SK-N-SH (cell line): ENCODE data around the gene ITIH6.

Experiments used
- EZH2phosphoT487 ChIP-seq: fragments of 200-600 bp; sonication (generic); IDR thresholded peaks from 2 replicates; pipeline ENCODE4 v1.6.1; 2017; ENCODE audit warnings: low read depth, mixed run types, mild to moderate bottlenecking, antibody characterized with exemption, moderate library complexity, borderline replicate concordance
- GABPA ChIP-seq: IDR thresholded peaks from 2 replicates; pipeline ENCODE4 v1.4.0; 2012; ENCODE audit warnings: low read depth, mild to moderate bottlenecking
- JUND ChIP-seq: IDR thresholded peaks from 2 replicates; pipeline ENCODE4 v1.4.0; 2012
- NRF1 ChIP-seq: IDR thresholded peaks from 2 replicates; pipeline ENCODE4 v1.6.1; 2012; ENCODE audit warnings: low read depth, mild to moderate bottlenecking, low read length
- POLR2AphosphoS5 ChIP-seq: IDR thresholded peaks from 2 replicates; pipeline ENCODE4 v1.6.1; 2012; ENCODE audit warnings: low read depth, low read length
- SIN3A ChIP-seq: IDR thresholded peaks from 2 replicates; pipeline ENCODE4 v1.6.1; 2012; ENCODE audit warnings: low read depth, mild to moderate bottlenecking, low read length, moderate library complexity, borderline replicate concordance
- TEAD4 ChIP-seq: IDR thresholded peaks from 2 replicates; pipeline ENCODE4 v1.4.0; 2012; ENCODE audit warnings: mild to moderate bottlenecking, borderline replicate concordance; ENCODE audit not compliant: insufficient read depth
- YY1 ChIP-seq: IDR thresholded peaks from 2 replicates; pipeline ENCODE4 v1.4.0; 2012; ENCODE audit warnings: low read depth, mild to moderate bottlenecking
- TF ChIP-seq, protein P1 (sequence below): fragments of 200-600 bp; sonication (generic); IDR thresholded peaks from 2 replicates; pipeline ENCODE4 v1.6.1; 2017; ENCODE audit warnings: antibody characterized with exemption, mild to moderate bottlenecking, moderate library complexity
- TF ChIP-seq, protein P2 (sequence below): IDR thresholded peaks from 2 replicates; pipeline ENCODE4 v1.4.0; 2012; ENCODE audit warnings: low read depth
- TF ChIP-seq, protein P3 (sequence below): IDR thresholded peaks from 2 replicates; pipeline ENCODE4 v1.4.0; 2012; ENCODE audit warnings: low read depth, borderline replicate concordance
- TF ChIP-seq, protein P4 (sequence below): fragments of 150-350 bp; IDR thresholded peaks from 2 replicates; pipeline ENCODE4 v1.6.1; 2016; ENCODE audit warnings: mild to moderate bottlenecking, low read depth, low read length
- TF ChIP-seq, protein P5 (sequence below): fragments of 150-350 bp; IDR thresholded peaks from 2 replicates; pipeline ENCODE4 v1.6.1; 2017; ENCODE audit warnings: antibody characterized with exemption, low read length, low read depth, borderline replicate concordance

DNA sequence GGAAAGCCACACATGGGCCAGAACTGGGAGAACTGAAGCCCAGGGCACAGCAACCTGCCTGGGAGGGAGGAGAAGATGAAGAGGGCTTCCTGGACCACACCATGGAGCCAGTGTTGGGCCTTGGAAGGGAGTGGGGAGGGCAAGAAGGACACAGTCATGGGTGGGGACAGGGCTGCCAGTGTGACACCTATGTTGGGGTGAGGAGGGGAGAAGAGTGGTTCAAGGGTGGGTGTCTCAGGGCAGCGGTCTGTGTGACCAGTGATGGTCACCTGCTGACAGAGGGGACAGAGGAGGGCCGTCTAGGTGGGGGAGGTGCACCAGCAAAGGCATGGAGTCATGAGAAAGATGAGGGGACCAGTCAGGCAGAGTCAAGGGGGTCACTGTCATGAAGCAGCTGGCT is 23.3 kb upstream of the ITIH6 start:
- TF ChIP-seq, protein P1, sequence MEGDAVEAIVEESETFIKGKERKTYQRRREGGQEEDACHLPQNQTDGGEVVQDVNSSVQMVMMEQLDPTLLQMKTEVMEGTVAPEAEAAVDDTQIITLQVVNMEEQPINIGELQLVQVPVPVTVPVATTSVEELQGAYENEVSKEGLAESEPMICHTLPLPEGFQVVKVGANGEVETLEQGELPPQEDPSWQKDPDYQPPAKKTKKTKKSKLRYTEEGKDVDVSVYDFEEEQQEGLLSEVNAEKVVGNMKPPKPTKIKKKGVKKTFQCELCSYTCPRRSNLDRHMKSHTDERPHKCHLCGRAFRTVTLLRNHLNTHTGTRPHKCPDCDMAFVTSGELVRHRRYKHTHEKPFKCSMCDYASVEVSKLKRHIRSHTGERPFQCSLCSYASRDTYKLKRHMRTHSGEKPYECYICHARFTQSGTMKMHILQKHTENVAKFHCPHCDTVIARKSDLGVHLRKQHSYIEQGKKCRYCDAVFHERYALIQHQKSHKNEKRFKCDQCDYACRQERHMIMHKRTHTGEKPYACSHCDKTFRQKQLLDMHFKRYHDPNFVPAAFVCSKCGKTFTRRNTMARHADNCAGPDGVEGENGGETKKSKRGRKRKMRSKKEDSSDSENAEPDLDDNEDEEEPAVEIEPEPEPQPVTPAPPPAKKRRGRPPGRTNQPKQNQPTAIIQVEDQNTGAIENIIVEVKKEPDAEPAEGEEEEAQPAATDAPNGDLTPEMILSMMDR, result no peak
- TF ChIP-seq YY1 (no peak), TEAD4 (no peak), SIN3A (no peak), POLR2AphosphoS5 (no peak), JUND (no peak), NRF1 (no peak), EZH2phosphoT487 (no peak), GABPA (no peak)
- TF ChIP-seq, protein P2, sequence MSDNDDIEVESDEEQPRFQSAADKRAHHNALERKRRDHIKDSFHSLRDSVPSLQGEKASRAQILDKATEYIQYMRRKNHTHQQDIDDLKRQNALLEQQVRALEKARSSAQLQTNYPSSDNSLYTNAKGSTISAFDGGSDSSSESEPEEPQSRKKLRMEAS, result no peak
- TF ChIP-seq, protein P3, sequence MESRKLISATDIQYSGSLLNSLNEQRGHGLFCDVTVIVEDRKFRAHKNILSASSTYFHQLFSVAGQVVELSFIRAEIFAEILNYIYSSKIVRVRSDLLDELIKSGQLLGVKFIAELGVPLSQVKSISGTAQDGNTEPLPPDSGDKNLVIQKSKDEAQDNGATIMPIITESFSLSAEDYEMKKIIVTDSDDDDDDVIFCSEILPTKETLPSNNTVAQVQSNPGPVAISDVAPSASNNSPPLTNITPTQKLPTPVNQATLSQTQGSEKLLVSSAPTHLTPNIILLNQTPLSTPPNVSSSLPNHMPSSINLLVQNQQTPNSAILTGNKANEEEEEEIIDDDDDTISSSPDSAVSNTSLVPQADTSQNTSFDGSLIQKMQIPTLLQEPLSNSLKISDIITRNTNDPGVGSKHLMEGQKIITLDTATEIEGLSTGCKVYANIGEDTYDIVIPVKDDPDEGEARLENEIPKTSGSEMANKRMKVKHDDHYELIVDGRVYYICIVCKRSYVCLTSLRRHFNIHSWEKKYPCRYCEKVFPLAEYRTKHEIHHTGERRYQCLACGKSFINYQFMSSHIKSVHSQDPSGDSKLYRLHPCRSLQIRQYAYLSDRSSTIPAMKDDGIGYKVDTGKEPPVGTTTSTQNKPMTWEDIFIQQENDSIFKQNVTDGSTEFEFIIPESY, result no peak
- TF ChIP-seq, protein P4, sequence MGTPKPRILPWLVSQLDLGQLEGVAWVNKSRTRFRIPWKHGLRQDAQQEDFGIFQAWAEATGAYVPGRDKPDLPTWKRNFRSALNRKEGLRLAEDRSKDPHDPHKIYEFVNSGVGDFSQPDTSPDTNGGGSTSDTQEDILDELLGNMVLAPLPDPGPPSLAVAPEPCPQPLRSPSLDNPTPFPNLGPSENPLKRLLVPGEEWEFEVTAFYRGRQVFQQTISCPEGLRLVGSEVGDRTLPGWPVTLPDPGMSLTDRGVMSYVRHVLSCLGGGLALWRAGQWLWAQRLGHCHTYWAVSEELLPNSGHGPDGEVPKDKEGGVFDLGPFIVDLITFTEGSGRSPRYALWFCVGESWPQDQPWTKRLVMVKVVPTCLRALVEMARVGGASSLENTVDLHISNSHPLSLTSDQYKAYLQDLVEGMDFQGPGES, result no peak
- TF ChIP-seq, protein P5, sequence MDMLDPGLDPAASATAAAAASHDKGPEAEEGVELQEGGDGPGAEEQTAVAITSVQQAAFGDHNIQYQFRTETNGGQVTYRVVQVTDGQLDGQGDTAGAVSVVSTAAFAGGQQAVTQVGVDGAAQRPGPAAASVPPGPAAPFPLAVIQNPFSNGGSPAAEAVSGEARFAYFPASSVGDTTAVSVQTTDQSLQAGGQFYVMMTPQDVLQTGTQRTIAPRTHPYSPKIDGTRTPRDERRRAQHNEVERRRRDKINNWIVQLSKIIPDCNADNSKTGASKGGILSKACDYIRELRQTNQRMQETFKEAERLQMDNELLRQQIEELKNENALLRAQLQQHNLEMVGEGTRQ, result no peak
